GM13976 (cell line): ENCODE measurements around the gene CPD.

Experiments used
- DNase-seq: peaks from one replicate; pipeline ENCODE4 v3.0.0; 2012; ENCODE audit warnings: low spot score
- in situ Hi-C: fragments of 300-500 bp; cut with MboI; formaldehyde crosslinking; loops from one replicate; pipeline ENCODE4 v1.12.0; 2022; ENCODE audit warnings: low sequenced_read_pairs, mixed read lengths, inconsistent platforms; ENCODE audit not compliant: unreplicated experiment
- TF ChIP-seq, protein P1 (sequence below): IDR thresholded peaks from 2 replicates; pipeline ENCODE4 v1.5.1; 2012; ENCODE audit warnings: borderline replicate concordance, mild to moderate bottlenecking; ENCODE audit not compliant: insufficient read depth; ENCODE audit errors: extremely low read depth, missing control alignments, control extremely low read depth

CPD gene

GRCh38 chr17:30472238-30472890 lies 93.6 kb downstream of the CPD start:
- in situ Hi-C loops = no loop called here
- no peak for DNase-seq
- TF ChIP-seq, protein P1, sequence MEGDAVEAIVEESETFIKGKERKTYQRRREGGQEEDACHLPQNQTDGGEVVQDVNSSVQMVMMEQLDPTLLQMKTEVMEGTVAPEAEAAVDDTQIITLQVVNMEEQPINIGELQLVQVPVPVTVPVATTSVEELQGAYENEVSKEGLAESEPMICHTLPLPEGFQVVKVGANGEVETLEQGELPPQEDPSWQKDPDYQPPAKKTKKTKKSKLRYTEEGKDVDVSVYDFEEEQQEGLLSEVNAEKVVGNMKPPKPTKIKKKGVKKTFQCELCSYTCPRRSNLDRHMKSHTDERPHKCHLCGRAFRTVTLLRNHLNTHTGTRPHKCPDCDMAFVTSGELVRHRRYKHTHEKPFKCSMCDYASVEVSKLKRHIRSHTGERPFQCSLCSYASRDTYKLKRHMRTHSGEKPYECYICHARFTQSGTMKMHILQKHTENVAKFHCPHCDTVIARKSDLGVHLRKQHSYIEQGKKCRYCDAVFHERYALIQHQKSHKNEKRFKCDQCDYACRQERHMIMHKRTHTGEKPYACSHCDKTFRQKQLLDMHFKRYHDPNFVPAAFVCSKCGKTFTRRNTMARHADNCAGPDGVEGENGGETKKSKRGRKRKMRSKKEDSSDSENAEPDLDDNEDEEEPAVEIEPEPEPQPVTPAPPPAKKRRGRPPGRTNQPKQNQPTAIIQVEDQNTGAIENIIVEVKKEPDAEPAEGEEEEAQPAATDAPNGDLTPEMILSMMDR = no peak

GRCh38 chr17:30475206-30475605 lies 96.5 kb downstream of the CPD start:
- no peak for DNase-seq
- in situ Hi-C loops = no loop called here
- TF ChIP-seq, protein P1 = no peak

GRCh38 chr17:30476726-30477082 lies 98.0 kb downstream of the CPD start:
- TF ChIP-seq, protein P1 = no peak
- peak; percentile 29 for DNase-seq
- in situ Hi-C loops = no loop called here

- DNase-seq = peak; percentile 92
- in situ Hi-C loops = no loop called here
- TF ChIP-seq, protein P1 = peak; percentile 79
Observed at GRCh38 chr17:30477083-30477773, 98.5 kb downstream of the CPD start, which contains the start of gene GOSR1. GOSR1 (plus strand) TSS chr17:30477408; CDS start chr17:30477434, 26 bp downstream.

GRCh38 chr17:30477774-30478115 lies 99.0 kb downstream of the CPD start:
- TF ChIP-seq, protein P1 = no peak
- in situ Hi-C loops = no loop called here
- peak; percentile 61 for DNase-seq

- in situ Hi-C loops = no loop called here
- no peak for DNase-seq
Observed at GRCh38 chr17:30482555-30482954, 103.8 kb downstream of the CPD start.

More at GRCh38 chr17:30482555-30482954, 103.8 kb downstream of the CPD start:
- TF ChIP-seq, protein P1 = no peak
